ENCODE results near the gene ZFHX3. TPM values are rescaled to one million over a fixed set of nuclear protein-coding genes. Genes with fewer than 3 reads are reported as not detected.
A peak's percentile ranks its signal among the peaks of the same experiment; 100 is the strongest.

ZFHX3 gene
- polyA plus RNA-seq, 4 donors, result 0.45 to 12.8 (median 2.7) TPM

- no peak overlapping the region for H3K27ac ChIP-seq (ENCODE audit: low read depth in 1 of 3, low read length in 2 of 3)
- H3K36me3 ChIP-seq (ENCODE audit: control insufficient read depth in 3 of 3, insufficient read depth in 2 of 3, low read depth in 1 of 3, low read length in 3 of 3), result peaks cover 0 to 8% (median 0%) of the 10 kb centered on the region in 3 donors
- H3K9me3 ChIP-seq (ENCODE audit: control insufficient read depth in 2 of 2, insufficient read depth in 1 of 2, low read depth in 1 of 2, low read length in 1 of 2), result no peaks in the 10 kb centered on the region
- peaks cover 0 to 7% (median 2%) of the 10 kb centered on the region in 3 donors for H3K4me1 ChIP-seq (ENCODE audit: control insufficient read depth in 3 of 3, insufficient read depth in 2 of 3, low read depth in 1 of 3, low read length in 2 of 3)
- H3K27me3 ChIP-seq (ENCODE audit: control insufficient read depth in 3 of 3, insufficient read depth in 3 of 3, low read length in 3 of 3), result no peaks in the 10 kb centered on the region
- no peak for DNase-seq
- no peak for FAIRE-seq
- 93 to 95% (median 94%) methylated on average over 1 of the region's 1 CpG for WGBS, 3 donors
- no peak overlapping the region for H3K4me3 ChIP-seq (ENCODE audit: low read depth in 1 of 3, low read length in 3 of 3)
Measured at GRCh38 chr16:72852421-72852820, 195.5 kb downstream of the ZFHX3 start.

- 56 to 84% (median 74%) methylated on average over 6 of the region's 6 CpGs for WGBS, 3 donors
- peaks cover 0 to 12% (median 0%) of the 10 kb centered on the region in 3 donors for H3K36me3 ChIP-seq (ENCODE audit: control insufficient read depth in 3 of 3, insufficient read depth in 2 of 3, low read depth in 1 of 3, low read length in 3 of 3)
- DNase-seq, result no peak
- no peak overlapping the region for H3K4me3 ChIP-seq (ENCODE audit: low read depth in 1 of 3, low read length in 3 of 3)
- H3K27ac ChIP-seq (ENCODE audit: low read depth in 1 of 3, low read length in 2 of 3), result peak overlapping the region in 2 of 3 donors; percentile 4 to 48
- H3K27me3 ChIP-seq (ENCODE audit: control insufficient read depth in 3 of 3, insufficient read depth in 3 of 3, low read length in 3 of 3), result no peaks in the 10 kb centered on the region
- H3K4me1 ChIP-seq (ENCODE audit: control insufficient read depth in 3 of 3, insufficient read depth in 2 of 3, low read depth in 1 of 3, low read length in 2 of 3), result peaks cover 0 to 7% (median 2%) of the 10 kb centered on the region in 3 donors
- H3K9me3 ChIP-seq (ENCODE audit: control insufficient read depth in 2 of 2, insufficient read depth in 1 of 2, low read depth in 1 of 2, low read length in 1 of 2), result no peaks in the 10 kb centered on the region
- no peak for FAIRE-seq
Measured at GRCh38 chr16:72850853-72851252, 197.1 kb downstream of the ZFHX3 start.

- Histone ChIP-seq H3K27me3 (ENCODE audit: control insufficient read depth in 3 of 3, insufficient read depth in 3 of 3, low read length in 3 of 3) (no peaks in the 10 kb centered on the region), H3K36me3 (ENCODE audit: control insufficient read depth in 3 of 3, insufficient read depth in 2 of 3, low read depth in 1 of 3, low read length in 3 of 3) (peaks cover 0 to 17% (median 0%) of the 10 kb centered on the region in 3 donors), H3K4me1 (ENCODE audit: control insufficient read depth in 3 of 3, insufficient read depth in 2 of 3, low read depth in 1 of 3, low read length in 2 of 3) (peaks cover 0 to 7% (median 2%) of the 10 kb centered on the region in 3 donors), H3K4me3 (ENCODE audit: low read depth in 1 of 3, low read length in 3 of 3) (no peak overlapping the region), H3K9me3 (ENCODE audit: control insufficient read depth in 2 of 2, insufficient read depth in 1 of 2, low read depth in 1 of 2, low read length in 1 of 2) (no peaks in the 10 kb centered on the region), H3K27ac (ENCODE audit: low read depth in 1 of 3, low read length in 2 of 3) (peak overlapping the region in 1 of 3 donors; percentile 13)
- FAIRE-seq (no peak), DNase-seq (no peak)
- 78 to 93% (median 90%) methylated on average over 4 of the region's 4 CpGs for WGBS, 3 donors
Measured at GRCh38 chr16:72850021-72850420, 197.9 kb downstream of the ZFHX3 start.

- FAIRE-seq (no peak), DNase-seq (peak; percentile 61 to 79)
- 19 to 41% (median 29%) methylated on average over 24 of the region's 24 CpGs for WGBS, 3 donors
- H3K36me3 ChIP-seq (ENCODE audit: control insufficient read depth in 3 of 3, insufficient read depth in 2 of 3, low read depth in 1 of 3, low read length in 3 of 3), result peaks cover 0 to 21% (median 0%) of the 10 kb centered on the region in 3 donors
- no peak overlapping the region for H3K4me3 ChIP-seq (ENCODE audit: low read depth in 1 of 3, low read length in 3 of 3)
- H3K27ac ChIP-seq (ENCODE audit: low read depth in 1 of 3, low read length in 2 of 3), result peak overlapping the region in 2 of 3 donors; percentile 5 to 23
- no peaks in the 10 kb centered on the region for H3K9me3 ChIP-seq (ENCODE audit: control insufficient read depth in 2 of 2, insufficient read depth in 1 of 2, low read depth in 1 of 2, low read length in 1 of 2)
- no peaks in the 10 kb centered on the region for H3K27me3 ChIP-seq (ENCODE audit: control insufficient read depth in 3 of 3, insufficient read depth in 3 of 3, low read length in 3 of 3)
- peaks cover 0 to 7% (median 2%) of the 10 kb centered on the region in 3 donors for H3K4me1 ChIP-seq (ENCODE audit: control insufficient read depth in 3 of 3, insufficient read depth in 2 of 3, low read depth in 1 of 3, low read length in 2 of 3)
Measured at GRCh38 chr16:72848759-72849664, 198.9 kb downstream of the ZFHX3 start.

- Histone ChIP-seq H3K36me3 (ENCODE audit: control insufficient read depth in 3 of 3, insufficient read depth in 2 of 3, low read depth in 1 of 3, low read length in 3 of 3) (peaks cover 0 to 21% (median 0%) of the 10 kb centered on the region in 3 donors), H3K4me3 (ENCODE audit: low read depth in 1 of 3, low read length in 3 of 3) (no peak overlapping the region), H3K27ac (ENCODE audit: low read depth in 1 of 3, low read length in 2 of 3) (no peak overlapping the region), H3K4me1 (ENCODE audit: control insufficient read depth in 3 of 3, insufficient read depth in 2 of 3, low read depth in 1 of 3, low read length in 2 of 3) (peaks cover 0 to 7% (median 2%) of the 10 kb centered on the region in 3 donors), H3K27me3 (ENCODE audit: control insufficient read depth in 3 of 3, insufficient read depth in 3 of 3, low read length in 3 of 3) (no peaks in the 10 kb centered on the region), H3K9me3 (ENCODE audit: control insufficient read depth in 2 of 2, insufficient read depth in 1 of 2, low read depth in 1 of 2, low read length in 1 of 2) (no peaks in the 10 kb centered on the region)
- FAIRE-seq (no peak), DNase-seq (no peak)
- 76 to 91% (median 85%) methylated on average over 9 of the region's 9 CpGs for WGBS, 3 donors
Measured at GRCh38 chr16:72848028-72848400, 199.9 kb downstream of the ZFHX3 start.

- FAIRE-seq, result no peak
- Histone ChIP-seq H3K27me3 (ENCODE audit: control insufficient read depth in 3 of 3, insufficient read depth in 3 of 3, low read length in 3 of 3) (no peaks in the 10 kb centered on the region), H3K27ac (ENCODE audit: low read depth in 1 of 3, low read length in 2 of 3) (no peak overlapping the region), H3K4me1 (ENCODE audit: control insufficient read depth in 3 of 3, insufficient read depth in 2 of 3, low read depth in 1 of 3, low read length in 2 of 3) (peaks cover 0 to 7% (median 2%) of the 10 kb centered on the region in 3 donors), H3K36me3 (ENCODE audit: control insufficient read depth in 3 of 3, insufficient read depth in 2 of 3, low read depth in 1 of 3, low read length in 3 of 3) (peaks cover 0 to 21% (median 0%) of the 10 kb centered on the region in 3 donors), H3K4me3 (ENCODE audit: low read depth in 1 of 3, low read length in 3 of 3) (no peak overlapping the region), H3K9me3 (ENCODE audit: control insufficient read depth in 2 of 2, insufficient read depth in 1 of 2, low read depth in 1 of 2, low read length in 1 of 2) (no peaks in the 10 kb centered on the region)
- 72 to 80% (median 76%) methylated on average over 11 of the region's 11 CpGs for WGBS, 3 donors
- DNase-seq, result peak; percentile 19 to 42
Measured at GRCh38 chr16:72847187-72848027, 200.5 kb downstream of the ZFHX3 start.

- Histone ChIP-seq H3K27ac (ENCODE audit: low read depth in 1 of 3, low read length in 2 of 3) (no peak overlapping the region), H3K36me3 (ENCODE audit: control insufficient read depth in 3 of 3, insufficient read depth in 2 of 3, low read depth in 1 of 3, low read length in 3 of 3) (peaks cover 0 to 21% (median 0%) of the 10 kb centered on the region in 3 donors), H3K27me3 (ENCODE audit: control insufficient read depth in 3 of 3, insufficient read depth in 3 of 3, low read length in 3 of 3) (no peaks in the 10 kb centered on the region), H3K9me3 (ENCODE audit: control insufficient read depth in 2 of 2, insufficient read depth in 1 of 2, low read depth in 1 of 2, low read length in 1 of 2) (no peaks in the 10 kb centered on the region), H3K4me3 (ENCODE audit: low read depth in 1 of 3, low read length in 3 of 3) (no peak overlapping the region), H3K4me1 (ENCODE audit: control insufficient read depth in 3 of 3, insufficient read depth in 2 of 3, low read depth in 1 of 3, low read length in 2 of 3) (peaks cover 0 to 7% (median 2%) of the 10 kb centered on the region in 3 donors)
- DNase-seq (no peak), FAIRE-seq (no peak)
- WGBS, 3 donors, result 87 to 96% (median 89%) methylated on average over 8 of the region's 8 CpGs
Measured at GRCh38 chr16:72846594-72846993, 201.3 kb downstream of the ZFHX3 start.

GRCh38 chr16:72845322-72846020 is 202.5 kb downstream of the ZFHX3 start:
- no peak overlapping the region for H3K4me3 ChIP-seq (ENCODE audit: low read depth in 1 of 3, low read length in 3 of 3)
- no peaks in the 10 kb centered on the region for H3K27me3 ChIP-seq (ENCODE audit: control insufficient read depth in 3 of 3, insufficient read depth in 3 of 3, low read length in 3 of 3)
- no peak overlapping the region for H3K27ac ChIP-seq (ENCODE audit: low read depth in 1 of 3, low read length in 2 of 3)
- no peaks in the 10 kb centered on the region for H3K9me3 ChIP-seq (ENCODE audit: control insufficient read depth in 2 of 2, insufficient read depth in 1 of 2, low read depth in 1 of 2, low read length in 1 of 2)
- peaks cover 0 to 7% (median 5%) of the 10 kb centered on the region in 3 donors for H3K4me1 ChIP-seq (ENCODE audit: control insufficient read depth in 3 of 3, insufficient read depth in 2 of 3, low read depth in 1 of 3, low read length in 2 of 3)
- peaks cover 0 to 21% (median 0%) of the 10 kb centered on the region in 3 donors for H3K36me3 ChIP-seq (ENCODE audit: control insufficient read depth in 3 of 3, insufficient read depth in 2 of 3, low read depth in 1 of 3, low read length in 3 of 3)
- DNase-seq (no peak), FAIRE-seq (no peak)
- WGBS, 3 donors, result 90 to 97% (median 94%) methylated on average over 16 of the region's 16 CpGs
